ENCODE data around the gene SYNDIG1.

Gene SYNDIG1

GRCh38 chr20:24699321-24700165 lies 230.1 kb downstream of the SYNDIG1 start:
- DNase-seq: no peak

- no peak for DNase-seq
Measured at GRCh38 chr20:24700166-24700860, 230.9 kb downstream of the SYNDIG1 start.

- DNase-seq: no peak
Measured at GRCh38 chr20:24701027-24701426, 231.6 kb downstream of the SYNDIG1 start.

GRCh38 chr20:24701668-24702067 lies 232.2 kb downstream of the SYNDIG1 start:
- peak; percentile 15 for DNase-seq

- DNase-seq: no peak
Measured at GRCh38 chr20:24702501-24703283, 233.3 kb downstream of the SYNDIG1 start.

GRCh38 chr20:24703284-24703610 lies 233.8 kb downstream of the SYNDIG1 start:
- DNase-seq: no peak

- no peak for DNase-seq
Measured at GRCh38 chr20:24704899-24705298, 235.5 kb downstream of the SYNDIG1 start.

GRCh38 chr20:24705486-24705885 lies 236.1 kb downstream of the SYNDIG1 start:
- DNase-seq: no peak

- peak; percentile 54 for DNase-seq
Measured at GRCh38 chr20:24708411-24709295, 239.2 kb downstream of the SYNDIG1 start.

Data from NCI-H1694 treated with DMSO at 0.1 percent for 48 hours (cell line).